SK-N-SH treated with all-trans-retinoic acid at 6 μM for 48 hours (cell line): ENCODE results near the gene KHSRP.

Experiments used
- ATAC-seq: fragments of 200-7000 bp; cut with Tn5 transposase; 3 replicates; pipeline ENCODE4 v1.9.1; 2020; ENCODE audit warnings: mild to moderate bottlenecking, moderate library complexity
- ARNTL ChIP-seq: fragments of 450-650 bp; formaldehyde crosslinking; IDR thresholded peaks from 2 replicates; pipeline ENCODE4 v1.5.0; 2020; ENCODE audit warnings: low read depth, mild to moderate bottlenecking, moderate library complexity, borderline replicate concordance
- BACH2 ChIP-seq: fragments of 250-450 bp; sonication (Bioruptor Pico); IDR thresholded peaks from 2 replicates; pipeline ENCODE4 v1.9.0; 2021; ENCODE audit warnings: mild to moderate bottlenecking, borderline replicate concordance
- CREB5 ChIP-seq: fragments of 250-450 bp; sonication (Bioruptor Pico); IDR thresholded peaks from 2 replicates; pipeline ENCODE4 v1.5.1; 2020; ENCODE audit warnings: low read depth, mild to moderate bottlenecking, moderate library complexity
- CSDC2 ChIP-seq: fragments of 250-450 bp; sonication (Bioruptor Pico); IDR thresholded peaks from 2 replicates; pipeline ENCODE4 v1.5.0; 2020; ENCODE audit warnings: mild to moderate bottlenecking, moderate library complexity
- ESRRG ChIP-seq: fragments of 250-450 bp; sonication (Bioruptor Pico); IDR thresholded peaks from 2 replicates; pipeline ENCODE4 v1.6.1; 2021; ENCODE audit warnings: mild to moderate bottlenecking
- ISL1 ChIP-seq: fragments of 250-450 bp; sonication (Bioruptor Pico); IDR thresholded peaks from 2 replicates; pipeline ENCODE4 v2.1.2; 2022; ENCODE audit warnings: mild to moderate bottlenecking, moderate library complexity
- OSR1 ChIP-seq: fragments of 250-450 bp; sonication (Bioruptor Pico); IDR thresholded peaks from 2 replicates; pipeline ENCODE4 v1.8.0; 2022; ENCODE audit warnings: moderate library complexity, mild to moderate bottlenecking, inconsistent platforms
- POU6F1 ChIP-seq: fragments of 250-450 bp; sonication (Bioruptor Pico); IDR thresholded peaks from 2 replicates; pipeline ENCODE4 v1.8.0; 2021; ENCODE audit warnings: low read depth, mild to moderate bottlenecking, moderate library complexity, borderline replicate concordance
- PPARA ChIP-seq: fragments of 250-450 bp; sonication (Bioruptor Pico); IDR thresholded peaks from 2 replicates; pipeline ENCODE4 v1.5.0; 2020; ENCODE audit warnings: mild to moderate bottlenecking, borderline replicate concordance
- RARB ChIP-seq: fragments of 250-450 bp; sonication (Bioruptor Pico); IDR thresholded peaks from 2 replicates; pipeline ENCODE4 v1.8.0; 2021; ENCODE audit warnings: mild to moderate bottlenecking, moderate library complexity
- SNAI2 ChIP-seq: fragments of 250-450 bp; sonication (Bioruptor Pico); IDR thresholded peaks from 2 replicates; pipeline ENCODE4 v1.5.0; 2020; ENCODE audit warnings: mild to moderate bottlenecking, moderate library complexity
- TCF4 ChIP-seq: fragments of 250-450 bp; sonication (Bioruptor Pico); IDR thresholded peaks from 2 replicates; pipeline ENCODE4 v1.8.0; 2021; ENCODE audit warnings: mild to moderate bottlenecking, moderate library complexity, borderline replicate concordance
- TOX ChIP-seq: fragments of 250-450 bp; sonication (Bioruptor Pico); IDR thresholded peaks from 2 replicates; pipeline ENCODE4 v1.8.0; 2021; ENCODE audit warnings: mild to moderate bottlenecking, moderate library complexity, borderline replicate concordance
- ZC3H10 ChIP-seq: fragments of 250-450 bp; sonication (Bioruptor Pico); IDR thresholded peaks from 2 replicates; pipeline ENCODE4 v1.5.1; 2021; ENCODE audit warnings: mild to moderate bottlenecking, moderate library complexity
- ZFP3 ChIP-seq: fragments of 250-450 bp; sonication (Bioruptor Pico); IDR thresholded peaks from 2 replicates; pipeline ENCODE4 v1.5.0; 2020; ENCODE audit warnings: mild to moderate bottlenecking, moderate library complexity
- ZFP30 ChIP-seq: fragments of 450-650 bp; formaldehyde crosslinking; IDR thresholded peaks from 2 replicates; pipeline ENCODE4 v1.5.0; 2022; ENCODE audit warnings: mild to moderate bottlenecking, moderate library complexity
- ZNF70 ChIP-seq: fragments of 450-650 bp; formaldehyde crosslinking; IDR thresholded peaks from 2 replicates; pipeline ENCODE4 v1.5.0; 2020; ENCODE audit warnings: mild to moderate bottlenecking, moderate library complexity
- ZNF8 ChIP-seq: fragments of 450-650 bp; formaldehyde crosslinking; IDR thresholded peaks from 2 replicates; pipeline ENCODE4 v1.5.0; 2020; ENCODE audit warnings: mild to moderate bottlenecking, moderate library complexity
- TF ChIP-seq, protein P1 (sequence below): fragments of 250-450 bp; sonication (Bioruptor Pico); IDR thresholded peaks from 2 replicates; pipeline ENCODE4 v1.8.0; 2020; ENCODE audit warnings: mild to moderate bottlenecking, moderate library complexity, borderline replicate concordance
- TF ChIP-seq, protein P2 (sequence below): fragments of 250-450 bp; sonication (Bioruptor Pico); IDR thresholded peaks from 2 replicates; pipeline ENCODE4 v1.5.0; 2020; ENCODE audit warnings: mild to moderate bottlenecking, moderate library complexity
- TF ChIP-seq, protein P3 (sequence below): fragments of 250-450 bp; sonication (Bioruptor Pico); IDR thresholded peaks from 2 replicates; pipeline ENCODE4 v1.5.1; 2021; ENCODE audit warnings: mild to moderate bottlenecking, moderate library complexity

Gene KHSRP

GRCh38 chr19:6453951-6454565, 29.4 kb upstream of the KHSRP start (continued):
- TF ChIP-seq, protein P1, sequence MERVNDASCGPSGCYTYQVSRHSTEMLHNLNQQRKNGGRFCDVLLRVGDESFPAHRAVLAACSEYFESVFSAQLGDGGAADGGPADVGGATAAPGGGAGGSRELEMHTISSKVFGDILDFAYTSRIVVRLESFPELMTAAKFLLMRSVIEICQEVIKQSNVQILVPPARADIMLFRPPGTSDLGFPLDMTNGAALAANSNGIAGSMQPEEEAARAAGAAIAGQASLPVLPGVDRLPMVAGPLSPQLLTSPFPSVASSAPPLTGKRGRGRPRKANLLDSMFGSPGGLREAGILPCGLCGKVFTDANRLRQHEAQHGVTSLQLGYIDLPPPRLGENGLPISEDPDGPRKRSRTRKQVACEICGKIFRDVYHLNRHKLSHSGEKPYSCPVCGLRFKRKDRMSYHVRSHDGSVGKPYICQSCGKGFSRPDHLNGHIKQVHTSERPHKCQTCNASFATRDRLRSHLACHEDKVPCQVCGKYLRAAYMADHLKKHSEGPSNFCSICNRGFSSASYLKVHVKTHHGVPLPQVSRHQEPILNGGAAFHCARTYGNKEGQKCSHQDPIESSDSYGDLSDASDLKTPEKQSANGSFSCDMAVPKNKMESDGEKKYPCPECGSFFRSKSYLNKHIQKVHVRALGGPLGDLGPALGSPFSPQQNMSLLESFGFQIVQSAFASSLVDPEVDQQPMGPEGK (CRISPR knock-in tag) = no peak

- ATAC-seq = no peak
- TF ChIP-seq ZFP3 (CRISPR knock-in tag) = no peak
- no peak for TF ChIP-seq CREB5
- TF ChIP-seq ZNF70 (CRISPR knock-in tag) = no peak
- TF ChIP-seq TCF4 (CRISPR knock-in tag) = no peak
- TF ChIP-seq PPARA (CRISPR knock-in tag) = no peak
- TF ChIP-seq ESRRG (CRISPR knock-in tag) = no peak
- no peak for TF ChIP-seq ARNTL (CRISPR knock-in tag)
- TF ChIP-seq, protein P2, sequence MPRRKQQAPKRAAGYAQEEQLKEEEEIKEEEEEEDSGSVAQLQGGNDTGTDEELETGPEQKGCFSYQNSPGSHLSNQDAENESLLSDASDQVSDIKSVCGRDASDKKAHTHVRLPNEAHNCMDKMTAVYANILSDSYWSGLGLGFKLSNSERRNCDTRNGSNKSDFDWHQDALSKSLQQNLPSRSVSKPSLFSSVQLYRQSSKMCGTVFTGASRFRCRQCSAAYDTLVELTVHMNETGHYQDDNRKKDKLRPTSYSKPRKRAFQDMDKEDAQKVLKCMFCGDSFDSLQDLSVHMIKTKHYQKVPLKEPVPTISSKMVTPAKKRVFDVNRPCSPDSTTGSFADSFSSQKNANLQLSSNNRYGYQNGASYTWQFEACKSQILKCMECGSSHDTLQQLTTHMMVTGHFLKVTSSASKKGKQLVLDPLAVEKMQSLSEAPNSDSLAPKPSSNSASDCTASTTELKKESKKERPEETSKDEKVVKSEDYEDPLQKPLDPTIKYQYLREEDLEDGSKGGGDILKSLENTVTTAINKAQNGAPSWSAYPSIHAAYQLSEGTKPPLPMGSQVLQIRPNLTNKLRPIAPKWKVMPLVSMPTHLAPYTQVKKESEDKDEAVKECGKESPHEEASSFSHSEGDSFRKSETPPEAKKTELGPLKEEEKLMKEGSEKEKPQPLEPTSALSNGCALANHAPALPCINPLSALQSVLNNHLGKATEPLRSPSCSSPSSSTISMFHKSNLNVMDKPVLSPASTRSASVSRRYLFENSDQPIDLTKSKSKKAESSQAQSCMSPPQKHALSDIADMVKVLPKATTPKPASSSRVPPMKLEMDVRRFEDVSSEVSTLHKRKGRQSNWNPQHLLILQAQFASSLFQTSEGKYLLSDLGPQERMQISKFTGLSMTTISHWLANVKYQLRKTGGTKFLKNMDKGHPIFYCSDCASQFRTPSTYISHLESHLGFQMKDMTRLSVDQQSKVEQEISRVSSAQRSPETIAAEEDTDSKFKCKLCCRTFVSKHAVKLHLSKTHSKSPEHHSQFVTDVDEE (CRISPR knock-in tag) = no peak
- TF ChIP-seq ISL1 = no peak
Measured at GRCh38 chr19:6452899-6453298, 28.3 kb upstream of the KHSRP start.

DNA sequence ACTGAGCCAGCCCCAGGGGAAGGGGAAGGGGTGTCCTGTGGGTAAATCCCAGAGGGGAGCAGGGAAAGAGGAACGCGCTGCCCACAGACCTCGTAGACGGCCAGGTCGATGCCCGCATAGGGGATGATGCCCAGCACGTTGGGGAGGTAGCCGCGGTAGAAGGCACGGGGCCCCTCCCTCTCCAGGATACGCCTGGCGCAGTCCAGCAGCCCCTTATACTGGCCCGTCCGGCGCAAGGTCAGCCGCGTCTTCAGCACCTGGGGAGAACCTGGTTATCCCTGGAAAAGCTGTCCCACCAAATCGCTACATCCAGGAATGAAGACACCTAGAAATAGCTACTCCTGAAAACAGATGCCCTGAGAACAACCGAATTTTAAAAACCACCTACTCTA, 27.6 kb upstream of the KHSRP start:
- no peak for TF ChIP-seq TOX
- TF ChIP-seq, all 23 proteins: peak for 0
- ATAC-seq = no peak

DNA sequence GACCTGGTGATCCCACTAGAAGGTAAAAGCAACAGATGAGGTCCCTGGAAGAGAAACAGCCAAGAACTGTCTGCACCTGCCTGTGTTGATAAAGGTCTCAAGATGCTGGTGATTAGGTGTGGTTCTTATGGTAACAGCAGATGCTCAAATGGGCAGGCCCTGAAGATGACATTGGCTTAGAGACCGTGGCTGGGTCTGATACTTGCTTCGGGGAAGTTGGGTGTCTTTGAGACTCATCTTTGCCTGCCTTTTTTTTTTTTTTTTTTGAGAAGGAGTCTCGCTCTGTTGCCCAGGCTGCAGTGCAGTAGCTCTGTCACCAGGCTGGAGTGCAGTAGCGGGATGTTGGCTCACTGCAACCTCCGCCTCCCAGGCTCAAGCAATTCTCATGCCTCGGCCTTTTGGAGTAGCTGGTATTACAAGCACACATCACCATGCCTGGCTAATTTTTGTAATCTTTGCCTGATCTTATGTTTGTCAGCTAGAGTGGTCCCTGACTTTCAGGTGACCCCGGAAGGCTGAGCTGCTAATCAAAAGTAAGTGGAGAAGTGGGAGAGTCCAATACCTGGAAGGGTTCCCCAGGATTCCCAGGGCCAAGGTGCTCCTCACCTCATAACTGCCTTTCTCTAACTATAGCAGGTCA, 27.1 kb upstream of the KHSRP start:
- TF ChIP-seq OSR1 (CRISPR knock-in tag) (no peak), ZFP30 (CRISPR knock-in tag) (no peak), ARNTL (CRISPR knock-in tag) (no peak), RARB (no peak), SNAI2 (no peak), ESRRG (CRISPR knock-in tag) (no peak), TOX (no peak), BACH2 (CRISPR knock-in tag) (no peak), TCF4 (CRISPR knock-in tag) (no peak), ZC3H10 (no peak), CSDC2 (CRISPR knock-in tag) (no peak), ISL1 (no peak), CREB5 (no peak), POU6F1 (CRISPR knock-in tag) (no peak), ZNF8 (no peak), PPARA (CRISPR knock-in tag) (no peak)
- TF ChIP-seq, protein P1 (CRISPR knock-in tag) = no peak
- TF ChIP-seq, protein P3, sequence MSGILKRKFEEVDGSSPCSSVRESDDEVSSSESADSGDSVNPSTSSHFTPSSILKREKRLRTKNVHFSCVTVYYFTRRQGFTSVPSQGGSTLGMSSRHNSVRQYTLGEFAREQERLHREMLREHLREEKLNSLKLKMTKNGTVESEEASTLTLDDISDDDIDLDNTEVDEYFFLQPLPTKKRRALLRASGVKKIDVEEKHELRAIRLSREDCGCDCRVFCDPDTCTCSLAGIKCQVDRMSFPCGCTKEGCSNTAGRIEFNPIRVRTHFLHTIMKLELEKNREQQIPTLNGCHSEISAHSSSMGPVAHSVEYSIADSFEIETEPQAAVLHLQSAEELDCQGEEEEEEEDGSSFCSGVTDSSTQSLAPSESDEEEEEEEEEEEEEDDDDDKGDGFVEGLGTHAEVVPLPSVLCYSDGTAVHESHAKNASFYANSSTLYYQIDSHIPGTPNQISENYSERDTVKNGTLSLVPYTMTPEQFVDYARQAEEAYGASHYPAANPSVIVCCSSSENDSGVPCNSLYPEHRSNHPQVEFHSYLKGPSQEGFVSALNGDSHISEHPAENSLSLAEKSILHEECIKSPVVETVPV (CRISPR knock-in tag) = no peak
- ATAC-seq = no peak
